Ishikawa (cell line): ENCODE results near the gene SEC24D.

Source experiments
- NFIC ChIP-seq: IDR thresholded peaks from 2 replicates; pipeline ENCODE4 v1.6.1; 2012
- YY1 ChIP-seq: IDR thresholded peaks from 2 replicates; pipeline ENCODE4 v1.6.1; 2012; ENCODE audit warnings: low read depth

DNA sequence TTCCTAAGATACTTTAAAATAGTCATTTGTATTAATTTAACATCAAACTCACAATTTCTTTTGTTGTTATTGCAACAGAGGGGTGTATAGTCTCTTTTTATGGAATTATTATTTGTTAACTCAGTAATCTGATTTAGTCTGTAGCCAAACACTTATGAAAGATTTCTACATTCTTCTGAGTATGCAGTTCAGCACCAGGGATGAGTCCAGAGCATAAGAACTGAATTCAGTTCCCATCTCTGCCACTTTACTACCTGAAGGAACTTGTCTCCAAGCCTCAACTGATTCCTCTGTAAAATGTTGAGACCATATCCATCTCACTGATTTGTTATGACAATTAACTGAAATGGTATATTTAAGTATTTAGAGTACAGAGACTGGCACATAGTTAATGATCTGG lies 105.2 kb downstream of the SEC24D start:
- TF ChIP-seq NFIC (no peak), YY1 (no peak)
